Measurements from ENCODE around the gene ITGA11. TPM values are rescaled to one million over a fixed set of nuclear protein-coding genes. Genes with fewer than 3 reads are reported as not detected.

Gene ITGA11
- total and polyA plus RNA-seq, 2 donors (not counting 1 experiment from before 2014, with no cell fraction given) = not detected

DNA sequence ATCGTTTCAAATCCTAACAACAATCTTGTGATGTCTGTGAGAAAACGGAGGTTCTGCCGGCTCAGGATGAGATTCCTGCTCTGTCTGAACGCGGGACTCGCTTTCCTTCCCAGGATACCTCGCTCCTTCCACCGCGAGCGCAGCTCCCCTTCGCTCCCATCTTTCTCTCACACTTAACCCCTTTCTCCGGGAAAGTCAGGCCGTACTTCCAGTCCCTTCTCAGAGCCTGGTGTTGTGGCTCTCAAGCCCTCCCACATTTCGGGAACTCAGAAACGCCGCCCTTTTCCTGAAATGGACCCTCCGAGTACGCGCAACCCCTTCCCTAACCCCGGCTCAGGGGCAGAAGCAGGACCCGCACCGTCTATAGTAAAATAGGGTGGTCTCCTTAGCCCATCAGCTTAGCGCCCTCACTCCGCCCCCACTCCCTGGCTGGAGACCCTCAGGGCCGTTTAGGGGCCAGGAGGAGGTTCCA is 154.8 kb downstream of the ITGA11 start:
- no peaks in the 10 kb centered on the region for H3K27me3 ChIP-seq (replicated peaks in 1 of 4; ENCODE audit: control extremely low read depth in 1 of 4, control insufficient read depth in 3 of 4, insufficient read depth in 4 of 4, low read length in 3 of 4)
- CTCF ChIA-PET = interaction anchor here (0.7 to 2.3 kb wide), 8 partner anchors 9 to 1772 kb away, joined by 3 to 14 read pairs (median 4); partner anchors contain the start of genes CLN6, RPL4 and ZWILCH
- Mint-ChIP-seq H3K4me1 (peaks cover 52% of the 10 kb centered on the region), H3K4me3 (peak overlapping the region; percentile 98), H3K27me3 (no peaks in the 10 kb centered on the region), H3K9me3 (ENCODE audit: insufficient read depth) (no peaks in the 10 kb centered on the region), H3K27ac (peak overlapping the region; percentile 98)
- POLR2A ChIA-PET = interaction anchor here (0.6 to 3.5 kb wide), 9 partner anchors 48 to 543 kb away, joined by 3 to 26 read pairs (median 4); partner anchors contain the start of genes ANP32A, CLN6 and PIAS1
- peak; percentile 3 for ATAC-seq (ENCODE audit: low read depth)
- peak overlapping the region; percentile 96 for H3K27ac ChIP-seq (ENCODE audit: low read length in 2 of 2)
- H3K4me3 ChIP-seq (ENCODE audit: control extremely low read depth in 1 of 5, extremely low read depth in 1 of 5, insufficient read depth in 1 of 5, low read depth in 2 of 5, low read length in 4 of 5) = peak overlapping the region; percentile 73 to 89 (median 79)
- peaks cover 40% of the 10 kb centered on the region for H3K79me2 ChIP-seq (ENCODE audit: control insufficient read depth, insufficient read depth, low read length)
- TF ChIP-seq EZH2 (IDR thresholded peaks at IDR 0.05; ENCODE audit: borderline replicate concordance, insufficient read depth, low read depth, low read length, poor library complexity, severe bottlenecking) = no peak
- H3K4me1 ChIP-seq (ENCODE audit: control insufficient read depth in 2 of 2, insufficient read depth in 2 of 2, low read length in 2 of 2) = peaks cover 38 to 40% of the 10 kb centered on the region in 2 donors
- H2AFZ ChIP-seq (ENCODE audit: insufficient read depth, low read depth, low read length, poor library complexity, severe bottlenecking) = peak overlapping the region; percentile 99
- WGBS (ENCODE audit: insufficient coverage) = 3% methylated on average over 21 of the region's 25 CpGs
- no peak for DNase-seq
- intact Hi-C loops (cut with micrococcal nuclease) = loop anchor here (1.0 to 5.0 kb wide), 6 partner anchors 48 to 735 kb away; partner anchors contain the start of genes CLN6, MAP2K5 and PIAS1
- H4K20me1 ChIP-seq (ENCODE audit: control insufficient read depth, insufficient read depth, low read length, poor library complexity, severe bottlenecking) = peaks cover 28% of the 10 kb centered on the region
- peak overlapping the region; percentile 96 for H3K9ac ChIP-seq (ENCODE audit: low read length)
- H3K4me2 ChIP-seq (replicated peaks; ENCODE audit: low read depth, low read length, poor library complexity, severe bottlenecking) = peak overlapping the region; percentile 95
- no peaks in the 10 kb centered on the region for H3K9me3 ChIP-seq (ENCODE audit: control extremely low read depth in 1 of 3, control insufficient read depth in 2 of 3, insufficient read depth in 1 of 3, low read length in 2 of 3)
- no peaks in the 10 kb centered on the region for H3K36me3 ChIP-seq (replicated peaks in 1 of 2; ENCODE audit: control extremely low read depth in 1 of 2, control insufficient read depth in 1 of 2, extremely low read depth in 1 of 2, insufficient read depth in 2 of 2, low read length in 1 of 2)

DNA sequence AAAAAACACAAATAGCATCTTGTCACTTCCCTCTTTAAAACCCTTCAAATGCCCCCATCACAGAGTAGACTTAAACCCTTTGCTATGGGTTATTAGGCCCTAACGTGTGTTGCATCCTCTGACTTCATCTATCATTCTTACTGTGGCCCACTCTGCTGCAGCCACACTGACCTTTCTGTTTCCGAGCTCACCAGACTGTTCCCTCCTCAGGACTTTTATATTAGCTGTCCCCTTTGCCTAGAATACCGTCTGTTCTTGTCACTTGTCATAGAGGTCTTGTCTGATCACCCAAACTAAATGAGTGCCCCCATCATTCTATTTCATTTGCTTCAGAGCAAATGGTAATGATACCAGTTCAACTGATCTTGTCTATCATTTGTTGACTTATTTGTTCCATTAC is 155.3 kb downstream of the ITGA11 start:
- Histone ChIP-seq H3K79me2 (ENCODE audit: control insufficient read depth, insufficient read depth, low read length) (peaks cover 35% of the 10 kb centered on the region), H3K4me1 (ENCODE audit: control insufficient read depth in 2 of 2, insufficient read depth in 2 of 2, low read length in 2 of 2) (peaks cover 33 to 35% of the 10 kb centered on the region in 2 donors), H3K4me2 (replicated peaks; ENCODE audit: low read depth, low read length, poor library complexity, severe bottlenecking) (peak overlapping the region; percentile 95), H3K27me3 (replicated peaks in 1 of 4; ENCODE audit: control extremely low read depth in 1 of 4, control insufficient read depth in 3 of 4, insufficient read depth in 4 of 4, low read length in 3 of 4) (no peaks in the 10 kb centered on the region), H3K9me3 (ENCODE audit: control extremely low read depth in 1 of 3, control insufficient read depth in 2 of 3, insufficient read depth in 1 of 3, low read length in 2 of 3) (no peaks in the 10 kb centered on the region), H3K36me3 (replicated peaks in 1 of 2; ENCODE audit: control extremely low read depth in 1 of 2, control insufficient read depth in 1 of 2, extremely low read depth in 1 of 2, insufficient read depth in 2 of 2, low read length in 1 of 2) (no peaks in the 10 kb centered on the region), H3K9ac (ENCODE audit: low read length) (peak overlapping the region; percentile 96), H4K20me1 (ENCODE audit: control insufficient read depth, insufficient read depth, low read length, poor library complexity, severe bottlenecking) (peaks cover 23% of the 10 kb centered on the region), H3K4me3 (ENCODE audit: control extremely low read depth in 1 of 5, extremely low read depth in 1 of 5, insufficient read depth in 1 of 5, low read depth in 2 of 5, low read length in 4 of 5) (peak overlapping the region; percentile 73 to 89 (median 79)), H2AFZ (ENCODE audit: insufficient read depth, low read depth, low read length, poor library complexity, severe bottlenecking) (peak overlapping the region; percentile 99), H3K27ac (ENCODE audit: low read length in 2 of 2) (peak overlapping the region; percentile 96)
- no peaks in the 10 kb centered on the region for H3K9me3 Mint-ChIP-seq (ENCODE audit: insufficient read depth)
- ChIA-PET POLR2A (interaction anchor here (0.6 to 3.5 kb wide), 2 partner anchors 48 to 542 kb away, joined by 3 to 26 read pairs; partner anchors contain the start of gene CLN6), CTCF (interaction anchor here (1.4 to 2.3 kb wide), 2 partner anchors 30 to 1772 kb away, joined by 4 to 14 read pairs; partner anchors contain the start of genes RPL4 and ZWILCH)
- WGBS (ENCODE audit: insufficient coverage) = 75% methylated on average over 2 of the region's 3 CpGs
- ATAC-seq (ENCODE audit: low read depth) = no peak
- no peaks in the 10 kb centered on the region for H3K27me3 Mint-ChIP-seq
- intact Hi-C loops (cut with micrococcal nuclease) = loop anchor here (1.0 to 5.0 kb wide), 6 partner anchors 47 to 734 kb away; partner anchors contain the start of genes CLN6, MAP2K5 and PIAS1
- H3K4me1 Mint-ChIP-seq = peaks cover 47% of the 10 kb centered on the region
- no peak for TF ChIP-seq EZH2 (IDR thresholded peaks at IDR 0.05; ENCODE audit: borderline replicate concordance, insufficient read depth, low read depth, low read length, poor library complexity, severe bottlenecking)
- TF ChIP-seq, protein P1, sequence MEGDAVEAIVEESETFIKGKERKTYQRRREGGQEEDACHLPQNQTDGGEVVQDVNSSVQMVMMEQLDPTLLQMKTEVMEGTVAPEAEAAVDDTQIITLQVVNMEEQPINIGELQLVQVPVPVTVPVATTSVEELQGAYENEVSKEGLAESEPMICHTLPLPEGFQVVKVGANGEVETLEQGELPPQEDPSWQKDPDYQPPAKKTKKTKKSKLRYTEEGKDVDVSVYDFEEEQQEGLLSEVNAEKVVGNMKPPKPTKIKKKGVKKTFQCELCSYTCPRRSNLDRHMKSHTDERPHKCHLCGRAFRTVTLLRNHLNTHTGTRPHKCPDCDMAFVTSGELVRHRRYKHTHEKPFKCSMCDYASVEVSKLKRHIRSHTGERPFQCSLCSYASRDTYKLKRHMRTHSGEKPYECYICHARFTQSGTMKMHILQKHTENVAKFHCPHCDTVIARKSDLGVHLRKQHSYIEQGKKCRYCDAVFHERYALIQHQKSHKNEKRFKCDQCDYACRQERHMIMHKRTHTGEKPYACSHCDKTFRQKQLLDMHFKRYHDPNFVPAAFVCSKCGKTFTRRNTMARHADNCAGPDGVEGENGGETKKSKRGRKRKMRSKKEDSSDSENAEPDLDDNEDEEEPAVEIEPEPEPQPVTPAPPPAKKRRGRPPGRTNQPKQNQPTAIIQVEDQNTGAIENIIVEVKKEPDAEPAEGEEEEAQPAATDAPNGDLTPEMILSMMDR (IDR thresholded peaks at IDR 0.05) = no peak
- DNase-seq = no peak
- peak overlapping the region; percentile 98 for H3K4me3 Mint-ChIP-seq
- peak overlapping the region; percentile 98 for H3K27ac Mint-ChIP-seq
